ENCODE measurements around the gene PLA2G4E. TPM values are rescaled to one million over a fixed set of nuclear protein-coding genes. Genes with fewer than 3 reads are reported as not detected.

Gene PLA2G4E
- total RNA-seq, 1 experiment from 2014 or later = not detected

DNA sequence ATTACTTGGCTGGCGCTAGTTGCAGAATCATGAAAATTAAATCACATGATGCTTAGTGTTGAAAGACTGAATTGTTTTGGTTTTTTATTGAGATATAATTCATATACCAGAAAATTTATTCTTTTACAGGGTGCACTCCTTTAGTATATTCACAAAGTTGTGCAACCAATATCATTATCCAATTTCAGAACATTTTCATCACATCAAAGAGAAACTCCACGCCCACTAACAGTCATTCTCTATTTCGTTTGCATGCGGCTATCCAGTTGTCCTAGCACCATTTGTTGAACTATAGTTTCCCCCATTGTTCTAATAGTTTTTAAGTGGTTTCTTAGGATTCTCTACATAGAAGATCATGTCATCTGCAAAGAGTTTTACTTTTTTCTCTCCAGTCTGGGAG, 52.1 kb downstream of the PLA2G4E start:
- Histone ChIP-seq H3K36me3 (ENCODE audit: control insufficient read depth, insufficient read depth, low read length) (no peaks in the 10 kb centered on the region; the same call in 1 of the 2 replicates), H3K9me3 (ENCODE audit: control insufficient read depth, insufficient read depth, low read depth, low read length) (no peaks in the 10 kb centered on the region), H3K4me3 (ENCODE audit: low read depth in 2 of 2, low read length in 2 of 2) (no peak overlapping the region), H3K4me1 (ENCODE audit: control insufficient read depth, insufficient read depth, low read length) (peaks cover 29% of the 10 kb centered on the region; the same call in 1 of the 2 replicates), H3K27ac (ENCODE audit: low read length) (no peak overlapping the region), H3K27me3 (ENCODE audit: control insufficient read depth, insufficient read depth, low read length) (no peaks in the 10 kb centered on the region)
- intact Hi-C loops (cut with micrococcal nuclease; ENCODE audit: unreplicated experiment) (no loop called here), in situ Hi-C loops (cut with HindIII; ENCODE audit: low pct_unique_long_range_greater_than_20kb, low sequenced_read_pairs) (no loop called here)
- BruUV-seq (replicated peaks) = no TSS peak
- CTCF ChIA-PET = no interaction called here
- DNase-seq (ENCODE audit: low read depth, low spot score) (no peak), ATAC-seq (no peak)
- TF ChIP-seq SIN3A (IDR thresholded peaks at IDR 0.05; ENCODE audit: borderline replicate concordance, insufficient read depth, low read depth, low read length) (no peak), TCF7L2 (IDR thresholded peaks at IDR 0.05; ENCODE audit: low read depth, low read length) (no peak), POLR2AphosphoS5 (IDR thresholded peaks at IDR 0.05; ENCODE audit: low read depth, low read length) (no peak)
- TF ChIP-seq, protein P1, sequence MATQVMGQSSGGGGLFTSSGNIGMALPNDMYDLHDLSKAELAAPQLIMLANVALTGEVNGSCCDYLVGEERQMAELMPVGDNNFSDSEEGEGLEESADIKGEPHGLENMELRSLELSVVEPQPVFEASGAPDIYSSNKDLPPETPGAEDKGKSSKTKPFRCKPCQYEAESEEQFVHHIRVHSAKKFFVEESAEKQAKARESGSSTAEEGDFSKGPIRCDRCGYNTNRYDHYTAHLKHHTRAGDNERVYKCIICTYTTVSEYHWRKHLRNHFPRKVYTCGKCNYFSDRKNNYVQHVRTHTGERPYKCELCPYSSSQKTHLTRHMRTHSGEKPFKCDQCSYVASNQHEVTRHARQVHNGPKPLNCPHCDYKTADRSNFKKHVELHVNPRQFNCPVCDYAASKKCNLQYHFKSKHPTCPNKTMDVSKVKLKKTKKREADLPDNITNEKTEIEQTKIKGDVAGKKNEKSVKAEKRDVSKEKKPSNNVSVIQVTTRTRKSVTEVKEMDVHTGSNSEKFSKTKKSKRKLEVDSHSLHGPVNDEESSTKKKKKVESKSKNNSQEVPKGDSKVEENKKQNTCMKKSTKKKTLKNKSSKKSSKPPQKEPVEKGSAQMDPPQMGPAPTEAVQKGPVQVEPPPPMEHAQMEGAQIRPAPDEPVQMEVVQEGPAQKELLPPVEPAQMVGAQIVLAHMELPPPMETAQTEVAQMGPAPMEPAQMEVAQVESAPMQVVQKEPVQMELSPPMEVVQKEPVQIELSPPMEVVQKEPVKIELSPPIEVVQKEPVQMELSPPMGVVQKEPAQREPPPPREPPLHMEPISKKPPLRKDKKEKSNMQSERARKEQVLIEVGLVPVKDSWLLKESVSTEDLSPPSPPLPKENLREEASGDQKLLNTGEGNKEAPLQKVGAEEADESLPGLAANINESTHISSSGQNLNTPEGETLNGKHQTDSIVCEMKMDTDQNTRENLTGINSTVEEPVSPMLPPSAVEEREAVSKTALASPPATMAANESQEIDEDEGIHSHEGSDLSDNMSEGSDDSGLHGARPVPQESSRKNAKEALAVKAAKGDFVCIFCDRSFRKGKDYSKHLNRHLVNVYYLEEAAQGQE (IDR thresholded peaks at IDR 0.05; ENCODE audit: insufficient read depth in 1 of 2, low read depth in 2 of 2, low read length in 1 of 2) = no peak
- TF ChIP-seq, protein P2, sequence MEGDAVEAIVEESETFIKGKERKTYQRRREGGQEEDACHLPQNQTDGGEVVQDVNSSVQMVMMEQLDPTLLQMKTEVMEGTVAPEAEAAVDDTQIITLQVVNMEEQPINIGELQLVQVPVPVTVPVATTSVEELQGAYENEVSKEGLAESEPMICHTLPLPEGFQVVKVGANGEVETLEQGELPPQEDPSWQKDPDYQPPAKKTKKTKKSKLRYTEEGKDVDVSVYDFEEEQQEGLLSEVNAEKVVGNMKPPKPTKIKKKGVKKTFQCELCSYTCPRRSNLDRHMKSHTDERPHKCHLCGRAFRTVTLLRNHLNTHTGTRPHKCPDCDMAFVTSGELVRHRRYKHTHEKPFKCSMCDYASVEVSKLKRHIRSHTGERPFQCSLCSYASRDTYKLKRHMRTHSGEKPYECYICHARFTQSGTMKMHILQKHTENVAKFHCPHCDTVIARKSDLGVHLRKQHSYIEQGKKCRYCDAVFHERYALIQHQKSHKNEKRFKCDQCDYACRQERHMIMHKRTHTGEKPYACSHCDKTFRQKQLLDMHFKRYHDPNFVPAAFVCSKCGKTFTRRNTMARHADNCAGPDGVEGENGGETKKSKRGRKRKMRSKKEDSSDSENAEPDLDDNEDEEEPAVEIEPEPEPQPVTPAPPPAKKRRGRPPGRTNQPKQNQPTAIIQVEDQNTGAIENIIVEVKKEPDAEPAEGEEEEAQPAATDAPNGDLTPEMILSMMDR (IDR thresholded peaks at IDR 0.05) = no peak
- POLR2A ChIA-PET = interaction anchor here (0.7 kb wide), 1 partner anchor 425 kb away, joined by 5 read pairs; no protein-coding TSS in a partner anchor

DNA sequence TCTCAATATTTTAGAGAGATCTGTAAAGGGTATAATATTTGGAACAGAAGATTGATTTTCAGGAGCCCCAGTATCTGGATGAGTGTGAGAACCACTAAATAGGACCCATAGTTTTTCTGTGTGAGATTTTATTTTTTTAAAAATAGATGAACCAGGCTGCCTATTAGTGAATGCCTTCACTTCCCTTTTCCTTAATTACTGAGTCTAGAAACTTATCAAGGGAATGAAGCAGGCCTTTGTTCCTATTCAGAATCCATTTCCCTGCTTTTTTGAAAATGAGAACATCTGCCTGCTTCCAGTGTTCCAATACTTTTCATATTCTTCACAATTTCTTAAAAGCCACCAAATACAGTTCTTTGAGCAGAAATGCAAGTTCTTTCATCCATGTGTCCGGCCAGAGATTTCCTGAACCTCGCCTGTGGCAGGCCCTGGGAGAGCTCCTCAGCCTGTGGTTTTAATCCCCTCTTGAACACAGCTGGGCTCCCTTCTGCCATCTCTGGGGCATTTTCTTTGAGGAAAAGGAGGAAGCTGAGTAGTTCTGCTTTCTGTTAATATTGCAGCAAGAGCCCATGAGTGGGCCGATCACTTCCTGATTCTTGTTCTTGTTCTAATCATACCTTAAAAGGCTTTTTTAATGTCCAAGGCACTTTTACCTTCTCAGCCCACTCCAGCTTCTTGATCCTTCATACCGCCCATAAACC, 53.2 kb downstream of the PLA2G4E start:
- ChIA-PET CTCF (no interaction called here), POLR2A (no interaction called here)
- H3K4me1 ChIP-seq (ENCODE audit: control insufficient read depth, insufficient read depth, low read length) = peaks cover 26% of the 10 kb centered on the region; the same call in 1 of the 2 replicates
- H3K4me3 ChIP-seq (ENCODE audit: low read depth in 2 of 2, low read length in 2 of 2) = no peak overlapping the region
- ATAC-seq (no peak), DNase-seq (ENCODE audit: low read depth, low spot score) (no peak)
- H3K9me3 ChIP-seq (ENCODE audit: control insufficient read depth, insufficient read depth, low read depth, low read length) = no peaks in the 10 kb centered on the region
- H3K36me3 ChIP-seq (ENCODE audit: control insufficient read depth, insufficient read depth, low read length) = no peaks in the 10 kb centered on the region; the same call in 1 of the 2 replicates
- in situ Hi-C loops (cut with HindIII; ENCODE audit: low pct_unique_long_range_greater_than_20kb, low sequenced_read_pairs) = no loop called here
- BruUV-seq (replicated peaks) = no TSS peak
- H3K27ac ChIP-seq (ENCODE audit: low read length) = no peak overlapping the region
- TF ChIP-seq, protein P1 (IDR thresholded peaks at IDR 0.05; ENCODE audit: insufficient read depth in 1 of 2, low read depth in 2 of 2, low read length in 1 of 2) = no peak
- no peaks in the 10 kb centered on the region for H3K27me3 ChIP-seq (ENCODE audit: control insufficient read depth, insufficient read depth, low read length)
- intact Hi-C loops (cut with micrococcal nuclease; ENCODE audit: unreplicated experiment) = no loop called here
